Measurements from ENCODE around the gene AIP.

DNA sequence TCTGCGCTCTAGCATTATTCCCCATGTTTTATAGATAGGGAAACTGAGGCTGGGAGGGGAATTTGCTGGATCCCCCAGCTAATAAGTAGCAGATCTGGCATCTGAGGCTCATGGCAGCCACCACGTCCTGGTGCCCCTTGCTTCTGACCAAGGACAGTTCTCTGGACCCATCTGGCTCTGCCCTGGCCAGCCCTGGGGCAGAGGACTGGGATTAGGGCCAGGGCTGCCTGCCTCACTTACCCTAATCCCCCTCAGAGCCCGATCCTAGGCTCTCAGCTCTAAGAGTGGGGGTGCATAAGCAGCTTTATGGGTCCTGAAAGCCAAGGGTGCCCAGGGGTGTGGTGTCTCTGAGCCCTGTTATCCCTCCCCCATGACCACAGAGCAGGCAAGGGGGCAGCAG, 27.8 kb upstream of the AIP start, which contains the start of gene CABP4:
- TF ChIP-seq POLR2AphosphoS5 (IDR thresholded peaks at IDR 0.05; ENCODE audit: low read depth, low read length) = no peak
- TF ChIP-seq POLR2A (IDR thresholded peaks at IDR 0.05; ENCODE audit: low read depth, low read length) = no peak
